ENCODE measurements around the gene LTC4S.

DNA sequence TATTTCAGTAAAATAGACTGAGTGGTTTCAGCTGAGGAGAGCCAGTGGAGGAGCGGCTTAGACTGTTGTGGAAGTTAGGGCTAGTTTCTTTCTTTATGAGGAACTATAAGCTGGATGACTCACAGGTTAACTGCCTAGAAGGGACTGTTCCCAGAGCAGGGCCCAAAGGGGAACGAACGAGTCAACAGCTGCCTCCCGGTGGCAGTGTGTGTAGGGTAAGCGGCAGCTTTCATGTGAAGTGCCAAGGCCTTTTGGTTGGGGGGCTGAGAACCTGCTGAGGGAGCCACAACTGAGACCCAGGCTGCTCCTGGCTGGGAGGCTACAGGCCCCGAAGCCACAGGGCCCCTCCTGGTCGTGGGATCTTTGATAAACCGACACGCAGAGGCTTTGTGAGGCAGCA, 33.9 kb downstream of the LTC4S start:
- TF ChIP-seq POLR2A (IDR thresholded peaks at IDR 0.05; ENCODE audit: extremely low read depth, insufficient read length): no peak
- TF ChIP-seq, protein P1, sequence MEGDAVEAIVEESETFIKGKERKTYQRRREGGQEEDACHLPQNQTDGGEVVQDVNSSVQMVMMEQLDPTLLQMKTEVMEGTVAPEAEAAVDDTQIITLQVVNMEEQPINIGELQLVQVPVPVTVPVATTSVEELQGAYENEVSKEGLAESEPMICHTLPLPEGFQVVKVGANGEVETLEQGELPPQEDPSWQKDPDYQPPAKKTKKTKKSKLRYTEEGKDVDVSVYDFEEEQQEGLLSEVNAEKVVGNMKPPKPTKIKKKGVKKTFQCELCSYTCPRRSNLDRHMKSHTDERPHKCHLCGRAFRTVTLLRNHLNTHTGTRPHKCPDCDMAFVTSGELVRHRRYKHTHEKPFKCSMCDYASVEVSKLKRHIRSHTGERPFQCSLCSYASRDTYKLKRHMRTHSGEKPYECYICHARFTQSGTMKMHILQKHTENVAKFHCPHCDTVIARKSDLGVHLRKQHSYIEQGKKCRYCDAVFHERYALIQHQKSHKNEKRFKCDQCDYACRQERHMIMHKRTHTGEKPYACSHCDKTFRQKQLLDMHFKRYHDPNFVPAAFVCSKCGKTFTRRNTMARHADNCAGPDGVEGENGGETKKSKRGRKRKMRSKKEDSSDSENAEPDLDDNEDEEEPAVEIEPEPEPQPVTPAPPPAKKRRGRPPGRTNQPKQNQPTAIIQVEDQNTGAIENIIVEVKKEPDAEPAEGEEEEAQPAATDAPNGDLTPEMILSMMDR (IDR thresholded peaks at IDR 0.05; ENCODE audit: low read depth, low read length): no peak
